GM23248 (cell line): ENCODE results near the gene CLEC4F. TPM values are rescaled to one million over a fixed set of nuclear protein-coding genes. Genes with fewer than 3 reads are reported as not detected.
A peak's percentile ranks its signal among the peaks of the same experiment; 100 is the strongest.

Source experiments
- DNase-seq: peaks from one replicate; pipeline ENCODE4 v3.0.0-alpha.2; 2015
- H2AFZ ChIP-seq: fragments of 200-600 bp; sonication (generic); 2 replicates; pipeline ENCODE4 v1.6.1; 2016; ENCODE audit warnings: antibody characterized with exemption
- H3F3A ChIP-seq: fragments of 200-600 bp; sonication (generic); 2 replicates; pipeline ENCODE4 v1.6.1; 2016; ENCODE audit warnings: mild to moderate bottlenecking, antibody characterized with exemption, mixed run types; ENCODE audit not compliant: insufficient read depth
- H3K27ac ChIP-seq: fragments of 200-600 bp; sonication (generic); 2 replicates; pipeline ENCODE4 v1.5.1; 2016; ENCODE audit warnings: mild to moderate bottlenecking
- H3K27me3 ChIP-seq: fragments of 200-600 bp; sonication (generic); replicated peaks from 2 replicates; pipeline ENCODE4 v1.6.1; 2016; ENCODE audit warnings: mild to moderate bottlenecking; ENCODE audit not compliant: insufficient read depth
- H3K36me3 ChIP-seq: fragments of 200-600 bp; sonication (generic); 2 replicates; pipeline ENCODE4 v1.6.1; 2016; ENCODE audit warnings: low read depth, mild to moderate bottlenecking
- H3K4me1 ChIP-seq: fragments of 200-600 bp; sonication (generic); 2 replicates; pipeline ENCODE4 v1.6.1; 2016; ENCODE audit warnings: mild to moderate bottlenecking; ENCODE audit not compliant: insufficient read depth
- H3K4me2 ChIP-seq: fragments of 200-600 bp; sonication (generic); one replicate; pipeline ENCODE4 v1.6.1; 2016; ENCODE audit warnings: mild to moderate bottlenecking; ENCODE audit not compliant: unreplicated experiment
- H3K4me3 ChIP-seq: fragments of 200-600 bp; sonication (generic); 2 replicates; pipeline ENCODE4 v1.5.1; 2016; ENCODE audit warnings: mild to moderate bottlenecking
- H3K79me2 ChIP-seq: fragments of 200-600 bp; sonication (generic); 2 replicates; pipeline ENCODE4 v1.6.1; 2016; ENCODE audit warnings: mild to moderate bottlenecking; ENCODE audit not compliant: insufficient read depth
- H3K9ac ChIP-seq: fragments of 200-600 bp; sonication (generic); 2 replicates; pipeline ENCODE4 v1.6.1; 2016; ENCODE audit warnings: mild to moderate bottlenecking
- H3K9me2 ChIP-seq: fragments of 200-600 bp; sonication (generic); 2 replicates; pipeline ENCODE4 v1.6.1; 2016; ENCODE audit warnings: mixed run types, mild to moderate bottlenecking, moderate library complexity; ENCODE audit not compliant: insufficient read depth
- H3K9me3 ChIP-seq: fragments of 200-600 bp; sonication (generic); one replicate; pipeline ENCODE4 v1.6.1; 2017; ENCODE audit warnings: low read depth
- H4K20me1 ChIP-seq: fragments of 200-600 bp; sonication (generic); 2 replicates; pipeline ENCODE4 v1.6.0; 2016; ENCODE audit not compliant: insufficient read depth
- EZH2 ChIP-seq: fragments of 200-600 bp; sonication (generic); IDR thresholded peaks from 2 replicates; pipeline ENCODE4 v1.6.1; 2018; ENCODE audit warnings: antibody characterized with exemption, mild to moderate bottlenecking; ENCODE audit not compliant: insufficient read depth, poor library complexity, severe bottlenecking
- EZH2phosphoT487 ChIP-seq: fragments of 200-600 bp; sonication (generic); IDR thresholded peaks from 2 replicates; pipeline ENCODE4 v1.6.1; 2018; ENCODE audit warnings: antibody characterized with exemption, moderate library complexity, mild to moderate bottlenecking, low read depth; ENCODE audit not compliant: insufficient read depth
- WGBS, 2 experiments: methylation state at CpG; one replicate each; pipeline ENCODE4 v1.1.6; 2015 to 2017; ENCODE audit warnings: low lambda C conversion rate in 2 of 2, low coverage in 1 of 2; ENCODE audit errors: missing lambda C conversion rate in 2 of 2; 5-methylcytosine and 5-hydroxymethylcytosine counted together
- in situ Hi-C: fragments of 300-500 bp; cut with MboI; formaldehyde crosslinking; loops from 2 replicates; pipeline ENCODE4 v1.15.0; 2020
- polyA plus RNA-seq: library from polyadenylated mRNA; unstranded; fragments of >200 nt; fragmentation: Nextera tagmentation; extraction: Ambion mirVana; gene quantifications from 2 replicates; pipeline ENCODE4 v1.2.1, GENCODE V29; 2016
- total RNA-seq: library from RNA; depleted of rRNA; stranded (reverse); fragments of >200 nt; shearing (Covaris generic); gene quantifications from 2 replicates; pipeline ENCODE4 v1.2.3, GENCODE V29; 2014; rRNA removed

CLEC4F gene, protein sequence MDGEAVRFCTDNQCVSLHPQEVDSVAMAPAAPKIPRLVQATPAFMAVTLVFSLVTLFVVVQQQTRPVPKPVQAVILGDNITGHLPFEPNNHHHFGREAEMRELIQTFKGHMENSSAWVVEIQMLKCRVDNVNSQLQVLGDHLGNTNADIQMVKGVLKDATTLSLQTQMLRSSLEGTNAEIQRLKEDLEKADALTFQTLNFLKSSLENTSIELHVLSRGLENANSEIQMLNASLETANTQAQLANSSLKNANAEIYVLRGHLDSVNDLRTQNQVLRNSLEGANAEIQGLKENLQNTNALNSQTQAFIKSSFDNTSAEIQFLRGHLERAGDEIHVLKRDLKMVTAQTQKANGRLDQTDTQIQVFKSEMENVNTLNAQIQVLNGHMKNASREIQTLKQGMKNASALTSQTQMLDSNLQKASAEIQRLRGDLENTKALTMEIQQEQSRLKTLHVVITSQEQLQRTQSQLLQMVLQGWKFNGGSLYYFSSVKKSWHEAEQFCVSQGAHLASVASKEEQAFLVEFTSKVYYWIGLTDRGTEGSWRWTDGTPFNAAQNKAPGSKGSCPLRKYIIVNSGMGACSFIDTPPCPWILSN
- total RNA-seq (not detected in 2 replicates), polyA plus RNA-seq (not detected in 2 replicates)

DNA sequence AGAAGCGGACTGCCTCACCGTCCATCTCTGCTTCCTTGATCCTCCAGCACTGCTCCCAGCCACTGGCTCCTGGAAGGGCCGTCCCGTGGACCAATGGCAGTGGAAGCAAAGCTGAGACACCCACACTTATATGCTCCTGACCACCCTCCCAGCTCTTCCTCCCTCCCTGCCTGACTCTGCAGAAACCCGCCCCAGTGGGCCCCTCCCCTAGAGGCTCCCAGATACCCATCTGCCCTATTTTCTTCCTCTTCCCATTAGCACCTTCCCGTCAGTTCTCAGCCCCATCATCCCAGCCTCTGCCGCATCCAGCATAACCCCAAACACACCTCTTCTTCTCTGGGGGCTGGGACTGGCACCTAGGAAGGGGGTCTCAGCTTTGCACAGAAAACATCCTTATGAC lies at the start of gene CLEC4F:
CLEC4F (minus strand) TSS at position 101 of the 400 bp plus-strand sequence; CDS start at position 25, 76 bp downstream.
- Histone ChIP-seq H3K79me2 (no peaks in the 10 kb centered on the region), H3K36me3 (no peaks in the 10 kb centered on the region), H3K4me3 (no peak within 1 kb of the TSS), H3K9ac (no peak within 1 kb of the TSS), H3K4me1 (no peaks in the 10 kb centered on the region), H3K9me2 (no peaks in the 10 kb centered on the region), H3K9me3 (no peaks in the 10 kb centered on the region), H3K4me2 (no peak within 1 kb of the TSS), H2AFZ (no peak within 1 kb of the TSS), H4K20me1 (no peaks in the 10 kb centered on the region), H3K27me3 (peaks cover 38% of the 10 kb centered on the region), H3F3A (no peaks in the 10 kb centered on the region), H3K27ac (no peak within 1 kb of the TSS)
- TF ChIP-seq EZH2 (no peak), EZH2phosphoT487 (no peak)
- DNase-seq: no peak
- 71% methylated on average over 7 of the region's 7 CpGs for WGBS, 2 experiments
- in situ Hi-C loops: no loop called here

DNA sequence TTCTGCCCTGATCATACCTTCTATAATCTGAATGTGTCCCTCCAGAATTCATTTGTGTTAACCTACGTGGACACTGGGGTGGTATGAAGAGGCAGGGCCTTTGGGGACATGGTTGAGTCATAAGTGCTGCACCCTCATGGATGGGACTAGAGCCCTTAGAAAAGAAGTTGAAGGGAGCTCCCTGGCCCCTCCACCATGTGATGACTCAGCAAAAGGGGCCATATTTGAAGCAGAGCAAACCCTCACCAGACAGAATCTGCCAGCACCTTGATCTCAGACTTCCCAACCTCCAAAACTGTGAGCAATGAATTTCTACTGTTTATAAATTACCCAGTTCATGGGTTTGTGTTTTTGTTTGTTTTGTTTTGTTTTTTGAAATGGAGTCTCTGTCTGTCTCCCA lies 48.6 kb upstream of the CLEC4F start:
- H3K4me2 ChIP-seq: no peak overlapping the region
- no peak overlapping the region for H3K9ac ChIP-seq
- no peaks in the 10 kb centered on the region for H3K79me2 ChIP-seq
- no peak overlapping the region for H2AFZ ChIP-seq
- no peaks in the 10 kb centered on the region for H4K20me1 ChIP-seq
- no peaks in the 10 kb centered on the region for H3K9me3 ChIP-seq
- H3K4me3 ChIP-seq: no peak overlapping the region
- in situ Hi-C loops: no loop called here
- no peak for TF ChIP-seq EZH2
- TF ChIP-seq EZH2phosphoT487: no peak
- 38% methylated on average over 1 of the region's 1 CpG for WGBS, 2 experiments
- no peaks in the 10 kb centered on the region for H3K9me2 ChIP-seq
- no peaks in the 10 kb centered on the region for H3K36me3 ChIP-seq
- H3K27ac ChIP-seq: no peak overlapping the region
- no peaks in the 10 kb centered on the region for H3F3A ChIP-seq
- no peak for DNase-seq
- peaks cover 36% of the 10 kb centered on the region for H3K27me3 ChIP-seq
- no peaks in the 10 kb centered on the region for H3K4me1 ChIP-seq

DNA sequence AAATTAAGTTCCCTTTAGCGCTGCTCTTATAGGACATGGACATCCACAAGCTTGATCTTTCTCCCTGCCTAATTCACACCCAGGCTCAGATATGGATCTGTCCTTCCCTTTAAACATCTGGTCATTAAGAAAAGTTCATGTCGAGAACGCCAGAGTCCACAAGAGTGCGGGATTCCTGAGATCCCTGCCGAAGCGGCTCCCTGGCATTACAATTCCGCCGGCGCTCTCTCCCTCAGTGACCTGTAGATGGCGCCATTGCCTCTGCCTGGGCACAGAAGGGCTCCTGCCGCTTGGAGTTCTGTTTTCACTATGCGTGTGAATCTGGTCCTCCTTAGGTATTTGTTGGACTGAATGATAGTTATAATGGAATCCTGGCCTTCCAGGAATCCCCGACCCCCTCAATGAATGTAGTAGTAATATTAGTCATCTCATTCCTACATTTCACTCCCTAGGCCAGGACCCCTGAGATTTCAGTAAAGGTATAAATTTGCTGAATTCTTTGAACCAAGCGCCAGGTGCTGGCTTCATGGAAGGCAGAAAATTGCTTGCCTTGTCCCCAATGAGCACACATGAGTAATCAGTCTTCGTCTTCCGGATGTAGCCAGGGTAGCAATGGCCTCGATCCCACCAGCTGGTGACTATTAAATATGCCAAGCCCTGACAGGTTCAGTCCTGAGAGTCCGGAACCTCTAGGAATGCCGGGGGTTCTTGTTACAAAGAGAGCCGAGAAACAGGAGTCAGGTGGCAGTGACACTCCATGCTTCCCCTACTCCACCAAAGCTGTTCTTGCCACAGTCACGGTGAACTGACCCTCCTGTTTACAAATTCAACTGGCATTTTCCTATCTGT lies 41.6 kb upstream of the CLEC4F start:
- Histone ChIP-seq H4K20me1 (no peaks in the 10 kb centered on the region), H3K9ac (no peak overlapping the region), H3F3A (no peaks in the 10 kb centered on the region), H3K27ac (no peak overlapping the region), H3K9me3 (no peaks in the 10 kb centered on the region), H3K36me3 (no peaks in the 10 kb centered on the region), H3K4me3 (no peak overlapping the region), H3K9me2 (no peaks in the 10 kb centered on the region), H3K4me2 (no peak overlapping the region), H3K27me3 (peaks cover 69% of the 10 kb centered on the region), H3K79me2 (no peaks in the 10 kb centered on the region), H3K4me1 (no peaks in the 10 kb centered on the region), H2AFZ (no peak overlapping the region)
- WGBS, 2 experiments: 27 to 29% methylated on average over 21 of the region's 21 CpGs
- TF ChIP-seq EZH2phosphoT487 (no peak), EZH2 (no peak)
- in situ Hi-C loops: no loop called here
- peak; percentile 83 for DNase-seq

DNA sequence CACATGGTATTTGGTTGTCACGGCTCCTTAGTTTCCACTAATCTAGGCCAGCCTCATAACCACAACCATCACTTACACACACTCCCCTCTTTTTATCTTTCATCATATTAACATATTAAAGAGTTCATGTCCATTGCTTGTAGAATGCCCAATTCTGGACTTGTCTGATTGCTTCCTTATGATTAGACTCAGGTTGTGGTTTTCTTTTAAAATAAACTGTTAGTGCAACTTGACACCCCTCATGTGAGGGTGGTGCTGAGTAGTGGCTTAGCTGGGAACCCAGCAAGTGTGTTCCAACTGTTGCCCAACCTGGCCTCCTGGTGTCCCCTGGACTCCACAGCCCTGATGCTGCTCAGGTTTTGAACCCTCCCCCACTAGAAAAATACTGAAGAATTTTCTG lies 35.3 kb upstream of the CLEC4F start:
- Histone ChIP-seq H2AFZ (no peak overlapping the region), H3K4me3 (no peak overlapping the region), H4K20me1 (no peaks in the 10 kb centered on the region), H3K9ac (no peak overlapping the region), H3F3A (no peaks in the 10 kb centered on the region), H3K4me2 (no peak overlapping the region), H3K27me3 (peaks cover 48% of the 10 kb centered on the region), H3K79me2 (no peaks in the 10 kb centered on the region), H3K9me2 (no peaks in the 10 kb centered on the region), H3K27ac (no peak overlapping the region), H3K4me1 (no peaks in the 10 kb centered on the region), H3K36me3 (no peaks in the 10 kb centered on the region), H3K9me3 (no peaks in the 10 kb centered on the region)
- no peak for DNase-seq
- no peak for TF ChIP-seq EZH2
- TF ChIP-seq EZH2phosphoT487: no peak
- WGBS, 2 experiments: 0 to 9% methylated on average over 1 of the region's 1 CpG
- in situ Hi-C loops: no loop called here
